GM12891 (cell line): Measurements from ENCODE around the gene ASTN2.

Experiments used
- DNase-seq: peaks from one replicate; pipeline ENCODE4 v3.0.0; 2011; ENCODE audit warnings: low spot score; ENCODE audit not compliant: insufficient read length
- FAIRE-seq: peaks from 2 replicates; lab custom pipeline; 2011; peaks lifted over from hg19 to GRCh38; lab: Jason Lieb, UNC
- PAX5 ChIP-seq: IDR thresholded peaks from 2 replicates; pipeline ENCODE4 v1.6.1; 2011; ENCODE audit warnings: low read length, moderate library complexity, mild to moderate bottlenecking; ENCODE audit not compliant: insufficient read depth, severe bottlenecking
- POLR2A ChIP-seq: IDR thresholded peaks from 2 replicates; pipeline ENCODE4 v1.6.1; 2011; ENCODE audit warnings: low read depth, low read length, control low read depth
- POLR2AphosphoS5 ChIP-seq: IDR thresholded peaks from 2 replicates; pipeline ENCODE4 v1.6.1; 2011; ENCODE audit warnings: low read depth, low read length, control low read depth
- POU2F2 ChIP-seq: IDR thresholded peaks from 2 replicates; pipeline ENCODE4 v1.6.1; 2011; ENCODE audit warnings: low read depth, mild to moderate bottlenecking, control low read depth, low read length, moderate library complexity
- SPI1 ChIP-seq: IDR thresholded peaks from 2 replicates; pipeline ENCODE4 v1.6.1; 2011; ENCODE audit warnings: low read depth, low read length, control low read depth
- TAF1 ChIP-seq: IDR thresholded peaks from 2 replicates; pipeline ENCODE4 v1.6.1; 2011; ENCODE audit warnings: low read depth, low read length, control low read depth

ASTN2 gene

DNA sequence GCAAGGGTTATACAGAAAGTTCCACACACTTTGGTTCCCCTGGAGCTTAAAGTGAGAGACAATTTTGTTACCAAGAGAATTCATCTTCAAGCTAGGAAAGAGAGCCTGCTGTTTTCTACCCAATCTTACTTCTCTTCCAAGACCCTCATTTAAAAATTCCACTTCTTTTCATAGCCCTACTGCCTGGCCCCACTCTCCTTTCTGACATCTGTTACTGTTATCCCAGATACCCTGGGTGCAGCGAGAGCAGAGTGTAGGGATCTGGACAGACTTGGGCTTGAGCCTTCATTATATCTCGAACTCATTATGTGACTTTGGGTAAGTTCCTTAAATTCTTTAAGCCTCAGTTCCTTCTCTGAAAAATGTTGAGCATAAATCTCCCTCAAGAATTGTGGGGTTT is 263.1 kb downstream of the ASTN2 start:
- FAIRE-seq (no peak), DNase-seq (no peak)
- no peak for TF ChIP-seq PAX5
- no peak for TF ChIP-seq POU2F2
- TF ChIP-seq POLR2AphosphoS5: no peak
- no peak for TF ChIP-seq POLR2A
- TF ChIP-seq TAF1: no peak
- TF ChIP-seq SPI1: no peak

DNA sequence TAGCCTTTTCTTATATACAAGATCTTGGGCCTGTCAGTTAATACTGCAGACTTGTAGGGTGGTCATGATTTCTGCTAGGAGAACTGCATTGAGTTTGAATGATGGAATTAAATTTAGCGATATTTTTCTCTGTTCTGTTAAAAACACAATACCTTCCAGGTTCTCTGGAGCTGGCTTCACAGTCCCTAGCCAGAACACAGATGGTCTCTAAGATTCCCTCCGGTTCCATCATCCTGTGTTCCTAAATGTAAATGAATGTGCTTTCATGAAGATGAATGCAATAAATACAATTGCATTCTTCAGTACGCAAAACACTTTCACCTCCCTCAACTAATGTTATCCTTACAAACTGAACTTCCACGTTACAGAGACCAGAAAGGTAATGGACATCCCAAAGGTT is 264.9 kb downstream of the ASTN2 start:
- FAIRE-seq (no peak), DNase-seq (no peak)
- TF ChIP-seq POU2F2: no peak
- no peak for TF ChIP-seq TAF1
- no peak for TF ChIP-seq PAX5
- no peak for TF ChIP-seq POLR2A
- TF ChIP-seq POLR2AphosphoS5: no peak
- TF ChIP-seq SPI1: no peak

DNA sequence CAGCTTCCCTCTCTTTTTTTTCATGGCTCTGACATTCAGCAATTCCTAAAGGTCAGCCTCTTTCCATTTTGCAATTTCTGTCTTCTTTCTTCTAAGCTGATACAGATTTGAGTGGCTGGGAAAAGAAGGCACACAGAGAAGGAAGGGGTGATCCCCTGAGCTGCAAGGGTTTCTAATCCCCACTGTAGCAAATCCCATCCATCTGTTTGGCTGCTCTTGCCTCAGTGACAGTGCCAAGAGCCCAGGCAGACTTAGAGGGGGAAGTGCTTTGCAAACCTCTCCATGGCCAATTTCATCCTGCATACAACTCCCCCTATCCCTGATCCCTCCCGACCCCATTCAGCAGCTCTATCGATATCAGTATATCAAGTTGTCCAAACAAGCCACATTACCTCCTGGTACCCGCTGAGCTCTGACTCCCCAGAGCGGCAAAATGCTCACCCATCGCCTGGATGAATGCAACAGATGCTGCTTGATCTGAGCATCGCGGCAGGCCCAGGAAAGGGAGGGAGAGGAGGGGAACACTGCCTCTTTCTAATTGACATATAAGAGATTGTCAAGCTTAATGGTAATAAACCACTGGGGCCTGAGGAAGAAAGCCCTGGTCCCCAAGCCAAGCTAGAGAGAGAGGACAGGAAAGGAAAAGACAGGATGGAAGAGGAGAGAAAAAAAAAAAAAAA is 268.9 kb downstream of the ASTN2 start:
- FAIRE-seq (no peak), DNase-seq (no peak)
- TF ChIP-seq SPI1 (no peak), POLR2AphosphoS5 (no peak), POU2F2 (no peak), PAX5 (no peak)

DNA sequence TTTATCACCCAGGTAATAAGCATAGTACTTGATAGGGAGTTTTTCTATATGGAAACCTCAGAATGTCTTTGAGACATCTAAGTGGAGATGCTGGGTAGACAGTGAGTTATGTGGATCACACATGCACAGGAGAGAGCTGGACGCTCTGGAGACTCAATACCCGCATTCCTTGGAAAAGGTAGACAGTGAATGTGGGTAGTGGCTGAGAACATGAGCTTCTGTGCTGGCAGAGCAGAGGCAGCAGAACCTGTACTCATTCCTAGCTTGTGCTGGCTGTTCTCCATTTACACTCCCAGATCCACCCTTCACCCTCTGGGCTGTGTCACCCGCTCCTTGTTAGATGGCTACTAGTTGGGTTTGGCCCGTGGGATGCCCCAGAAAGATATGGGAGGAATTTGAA is 269.8 kb downstream of the ASTN2 start:
- no peak for DNase-seq
- no peak for TF ChIP-seq PAX5
- FAIRE-seq: no peak

DNA sequence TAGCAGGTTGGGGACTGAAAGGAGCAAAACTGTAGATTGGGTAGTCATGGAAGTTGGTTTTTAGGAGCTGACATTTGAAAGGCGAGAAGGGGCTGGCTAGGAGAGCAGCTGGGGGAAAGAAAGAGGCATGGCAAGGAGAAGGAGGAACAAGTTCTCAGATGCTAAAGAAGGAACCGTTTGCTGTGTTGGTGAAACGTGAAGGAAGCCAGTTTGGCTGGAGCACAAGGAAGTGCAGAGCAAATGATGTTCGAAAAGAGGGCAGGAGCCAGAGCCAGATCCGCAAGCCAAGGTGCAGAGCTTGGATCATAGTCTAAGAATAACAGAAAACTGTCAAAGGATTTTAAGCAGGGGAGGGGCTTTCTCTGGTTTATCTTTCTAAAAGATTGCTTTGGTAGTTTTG is 276.6 kb downstream of the ASTN2 start:
- TF ChIP-seq POLR2A (no peak), PAX5 (no peak), SPI1 (no peak), POU2F2 (no peak), TAF1 (no peak), POLR2AphosphoS5 (no peak)
- DNase-seq: no peak
- FAIRE-seq: no peak

DNA sequence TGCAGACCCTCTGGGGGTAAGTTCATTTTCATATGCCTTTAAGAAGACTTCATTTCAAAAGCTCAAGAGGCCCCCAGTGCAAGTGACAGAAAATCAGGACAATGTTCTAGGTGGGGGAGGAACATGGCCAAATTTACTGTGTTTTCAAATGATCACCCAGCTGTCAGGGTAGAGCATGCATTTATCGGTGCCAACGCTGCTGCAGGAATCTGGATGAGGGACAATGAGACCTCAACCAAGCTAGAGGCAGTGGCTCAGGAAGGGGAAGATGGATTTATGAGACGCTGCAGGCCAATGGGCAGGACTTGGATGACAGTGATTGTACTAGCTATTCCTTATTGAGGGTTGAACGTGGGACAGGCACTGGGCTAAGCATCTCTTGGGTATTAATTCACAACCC is 278.4 kb downstream of the ASTN2 start:
- TF ChIP-seq POLR2AphosphoS5: no peak
- no peak for TF ChIP-seq POLR2A
- no peak for TF ChIP-seq SPI1
- no peak for TF ChIP-seq PAX5
- no peak for TF ChIP-seq TAF1
- TF ChIP-seq POU2F2: no peak
- no peak for DNase-seq
- FAIRE-seq: no peak

DNA sequence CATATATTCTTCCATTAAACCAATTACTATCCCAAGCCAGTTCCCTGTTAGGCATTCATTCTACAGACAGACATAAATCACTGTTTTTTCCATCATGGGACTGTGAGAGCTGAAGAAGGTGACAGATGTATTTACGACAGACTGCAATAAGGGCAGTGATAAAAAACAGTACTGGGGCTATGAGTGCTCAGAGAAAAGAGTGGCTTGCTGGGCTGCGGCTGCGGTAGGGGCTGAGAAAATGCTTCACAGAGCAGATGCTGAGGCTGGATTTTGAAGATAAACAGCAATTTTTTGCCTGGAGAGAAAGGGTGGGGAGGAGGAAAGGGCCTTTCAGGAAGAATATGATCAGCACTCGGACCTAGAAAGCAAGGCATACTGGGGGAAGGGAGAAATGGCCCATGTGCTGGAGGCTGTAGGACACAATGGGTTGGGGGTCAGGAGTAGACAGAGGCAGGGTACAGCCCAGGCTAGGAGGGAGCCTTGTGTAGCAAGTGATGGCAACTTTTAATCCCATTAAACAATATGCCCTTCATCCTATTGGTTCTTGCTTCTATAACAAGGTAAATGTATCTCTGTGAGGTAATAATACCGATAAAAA is 279.3 kb downstream of the ASTN2 start:
- FAIRE-seq: no peak
- DNase-seq: no peak
- no peak for TF ChIP-seq TAF1
- TF ChIP-seq POU2F2: no peak
- no peak for TF ChIP-seq PAX5
- no peak for TF ChIP-seq POLR2AphosphoS5
- TF ChIP-seq POLR2A: no peak
- TF ChIP-seq SPI1: no peak

DNA sequence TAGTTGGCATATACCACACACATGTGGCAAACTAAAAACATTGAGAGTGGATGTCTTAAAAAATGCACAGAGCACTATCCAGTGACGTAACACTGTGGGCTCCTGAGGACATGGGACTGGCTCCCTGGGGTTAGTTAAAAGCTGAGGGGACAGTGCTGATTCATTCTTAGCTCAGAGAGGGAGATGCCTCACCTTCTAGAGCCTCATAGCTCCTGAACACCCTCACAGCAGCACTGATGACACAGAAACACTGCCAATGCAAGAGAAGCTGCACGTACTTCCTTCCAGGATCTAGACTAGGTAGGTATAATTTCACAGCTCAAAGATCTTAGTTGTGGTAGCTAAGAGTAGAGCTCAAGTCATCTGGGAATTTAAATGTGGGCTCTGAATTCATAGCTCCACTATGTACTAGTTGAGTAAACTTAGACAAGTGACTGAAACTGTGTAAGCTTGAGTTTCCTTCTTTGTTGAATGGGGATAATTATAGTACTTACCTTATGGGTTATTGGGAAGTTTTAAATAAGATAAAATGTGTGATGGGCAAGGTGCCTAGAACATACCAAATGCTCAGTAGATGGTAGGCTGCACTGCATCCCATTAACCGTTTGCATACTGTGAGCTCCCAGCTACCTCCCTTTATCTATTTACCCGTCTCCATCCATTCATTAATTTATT is 279.9 kb downstream of the ASTN2 start:
- TF ChIP-seq POLR2AphosphoS5: no peak
- no peak for FAIRE-seq

DNA sequence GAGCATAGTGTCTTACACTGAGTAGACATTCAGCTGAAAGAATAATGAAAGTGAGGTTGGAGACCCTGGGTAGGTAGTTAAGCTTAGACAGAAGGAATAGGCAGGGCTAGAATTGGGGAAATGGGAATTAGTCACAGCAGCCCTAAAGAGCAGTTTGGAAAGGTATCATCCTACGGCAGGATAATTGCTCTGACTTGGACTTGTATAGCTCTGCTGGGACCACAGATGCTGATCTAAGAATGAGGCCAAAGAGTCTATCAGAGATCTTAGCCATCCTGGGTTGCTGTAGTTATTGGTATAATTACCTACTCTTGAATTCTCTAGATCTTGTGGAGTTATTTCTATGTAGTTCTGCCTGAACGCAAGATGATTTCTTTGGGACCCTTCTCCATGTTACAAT is 288.0 kb downstream of the ASTN2 start:
- no peak for DNase-seq
- no peak for TF ChIP-seq POLR2A
- no peak for TF ChIP-seq POLR2AphosphoS5
- no peak for TF ChIP-seq TAF1
- TF ChIP-seq SPI1: no peak
- no peak for FAIRE-seq

More for the DNA sequence above, 279.9 kb downstream of the ASTN2 start:
- no peak for DNase-seq

DNA sequence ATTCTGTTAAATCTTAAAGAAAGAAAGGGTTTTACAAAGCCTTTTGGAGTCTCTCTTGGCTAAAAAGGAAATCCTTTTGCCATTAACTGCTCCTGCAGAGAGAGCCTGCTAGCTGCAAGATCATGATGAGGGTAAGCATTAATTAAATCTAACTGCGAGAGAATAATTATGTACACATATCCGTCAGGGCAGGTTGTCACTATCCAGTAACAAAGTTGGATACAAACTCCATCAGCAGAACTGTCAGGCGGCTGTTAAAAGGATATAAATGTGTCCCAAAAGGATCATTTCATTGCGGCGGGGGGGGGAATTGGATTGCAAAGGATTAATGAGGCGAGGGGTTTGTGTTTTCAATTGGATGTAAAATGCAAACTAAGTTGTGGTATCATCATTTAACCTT is 289.3 kb downstream of the ASTN2 start:
- no peak for DNase-seq
- no peak for FAIRE-seq
- no peak for TF ChIP-seq POLR2A

DNA sequence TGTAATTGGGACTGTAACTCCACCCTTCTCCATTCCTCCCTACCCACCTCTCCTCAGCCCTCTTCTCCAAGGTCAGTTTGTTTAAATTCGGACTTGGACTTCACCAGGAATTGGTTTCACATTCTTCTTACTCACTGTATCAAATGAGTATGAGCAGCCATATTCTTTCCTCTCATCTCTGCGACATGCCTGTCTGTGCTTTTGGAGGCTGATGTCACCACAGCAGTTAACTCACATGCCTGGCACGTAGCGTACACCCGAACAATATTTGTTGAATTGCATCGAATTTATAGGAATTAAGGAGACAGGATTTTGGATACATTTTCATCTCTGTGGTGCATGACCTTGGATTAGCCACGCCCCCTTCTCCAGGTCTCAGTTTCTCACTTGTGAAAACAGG is 291.1 kb downstream of the ASTN2 start:
- TF ChIP-seq POLR2A: no peak
- no peak for TF ChIP-seq POLR2AphosphoS5
- no peak for TF ChIP-seq POU2F2
- no peak for TF ChIP-seq TAF1
- no peak for TF ChIP-seq SPI1
- no peak for TF ChIP-seq PAX5
- FAIRE-seq (no peak), DNase-seq (no peak)
